ENCODE data around the gene MYRF. TPM values are rescaled to one million over a fixed set of nuclear protein-coding genes. Genes with fewer than 3 reads are reported as not detected.

The MYRF gene
- total RNA-seq = 10 to 100 TPM in 1 of 2 donors, 1 to 10 TPM in 1; 4.6 to 15.6 TPM
- long read RNA-seq, partial matches to known transcripts = 14 of 19 reads
- long read RNA-seq, other reads (novel, unspliced or antisense) = 5 of 19 reads

- ATAC-seq = peak; percentile 48
These were observed at the start of gene MYRF for GRCh38 chr11:61752117-61752924. Gene MYRF (plus strand): TSS chr11:61752636. CDS start chr11:61752745, 109 bp downstream.

DNA sequence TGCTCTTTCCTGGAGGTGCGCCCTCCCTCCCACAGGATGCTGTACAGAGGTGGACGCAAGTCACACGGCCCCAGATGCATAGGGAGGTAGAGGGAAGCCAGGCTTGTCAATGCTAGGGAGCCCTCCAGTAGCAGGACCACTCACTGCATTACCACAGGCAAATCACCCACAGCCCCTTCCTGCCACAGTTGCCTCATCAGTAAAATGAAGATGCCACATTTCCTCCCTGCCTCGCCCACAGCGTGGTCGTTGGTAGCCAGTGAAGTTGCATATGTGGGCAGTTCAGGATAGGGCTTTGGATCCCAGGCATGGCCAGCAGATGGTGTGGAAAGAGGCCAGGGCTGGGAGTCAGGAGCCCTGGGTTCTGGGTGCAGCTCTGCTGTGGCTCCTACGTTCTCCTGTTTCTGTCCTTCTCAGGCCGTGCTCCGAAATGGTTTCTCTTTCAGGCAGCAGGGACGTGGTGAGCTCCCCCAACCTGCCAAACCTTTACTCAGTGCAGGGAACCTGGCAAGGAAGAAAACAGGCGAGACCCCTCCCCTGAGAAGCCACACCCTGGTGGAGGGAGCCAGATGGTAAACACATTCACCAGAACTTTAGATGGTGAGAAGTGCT, 49.6 kb upstream of the MYRF start:
- ATAC-seq = no peak
- no peak for DNase-seq
- intact Hi-C loops (cut with DNase I, micrococcal nuclease) = no loop called here

More at GRCh38 chr11:61752117-61752924, at the start of gene MYRF:
- DNase-seq = peak in 1 of 2 donors; percentile 67
- intact Hi-C loops (cut with DNase I, micrococcal nuclease) = no loop called here

DNA sequence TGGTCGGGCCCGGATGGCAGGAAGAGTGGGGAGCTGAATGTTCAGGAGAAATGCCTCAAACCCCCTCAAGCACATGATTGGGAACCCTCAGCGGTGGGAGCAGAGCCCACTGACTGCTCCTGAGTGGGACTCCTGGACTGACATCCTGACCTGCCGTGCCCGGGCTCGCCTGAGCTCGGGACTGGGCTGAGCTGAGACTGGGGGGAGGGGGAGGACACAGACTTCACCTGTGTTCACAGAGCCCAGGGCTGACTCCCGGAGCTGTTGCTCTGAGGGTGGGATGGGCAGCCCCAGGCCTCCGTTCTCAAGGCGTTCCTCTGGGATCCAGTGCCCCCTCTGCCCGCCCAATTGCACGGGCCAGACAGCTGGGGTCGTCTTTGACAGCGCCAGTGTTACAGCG, 47.6 kb upstream of the MYRF start:
- no peak for DNase-seq
- no peak for ATAC-seq
- intact Hi-C loops (cut with DNase I, micrococcal nuclease) = no loop called here

DNA sequence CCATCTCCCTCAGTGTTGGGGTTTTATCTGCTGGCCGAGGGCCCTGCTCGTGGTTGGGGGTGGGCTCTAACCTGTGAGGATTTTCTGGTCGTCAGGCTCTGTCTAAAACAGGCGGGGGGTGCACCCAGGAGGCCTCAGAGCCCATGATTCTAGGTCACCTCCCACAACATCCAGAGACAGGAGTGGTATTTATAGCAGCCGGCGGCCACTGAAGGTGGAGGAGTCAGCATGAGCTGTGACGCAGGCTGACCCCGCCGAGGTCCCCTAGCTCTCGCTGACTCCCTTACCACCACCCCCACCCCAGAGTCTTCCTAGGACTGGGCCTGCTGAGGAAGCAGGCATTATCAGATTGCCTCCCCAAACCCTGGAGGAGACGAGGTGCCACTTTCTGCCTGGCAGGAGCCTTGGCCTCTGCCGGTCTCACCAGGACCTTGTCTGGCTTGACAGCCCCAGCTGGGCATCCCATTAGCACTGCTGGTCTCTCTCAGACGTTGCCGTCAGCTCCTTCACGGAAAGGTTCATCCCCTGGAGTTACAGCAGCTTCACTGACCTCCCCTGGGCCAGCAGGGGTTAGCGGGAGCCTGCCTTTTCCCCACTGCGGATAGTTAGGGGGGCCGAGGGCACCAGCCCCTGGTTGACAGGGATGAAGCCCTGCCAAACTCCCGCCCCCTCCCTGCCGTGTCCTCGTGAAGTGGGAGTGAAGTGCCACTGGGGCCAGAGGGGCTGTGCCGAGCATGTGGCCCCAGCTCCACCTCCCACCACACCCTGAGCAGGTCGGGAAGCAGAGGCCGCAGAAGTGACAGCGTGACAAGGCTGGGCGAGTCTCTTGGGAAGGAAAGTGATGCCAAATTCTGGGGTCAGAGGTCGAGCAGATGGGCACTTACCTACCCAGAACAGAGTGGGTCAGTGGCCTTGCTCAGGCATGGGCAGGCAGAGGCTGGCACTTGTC, 45.7 kb upstream of the MYRF start:
- ATAC-seq = peak; percentile 54
- no peak for DNase-seq
- intact Hi-C loops (cut with DNase I, micrococcal nuclease) = no loop called here

- intact Hi-C loops (cut with DNase I, micrococcal nuclease) = no loop called here
- peak; percentile 95 for ATAC-seq
- DNase-seq = peak; percentile 88 to 92
These were observed 44.9 kb upstream of the MYRF start for GRCh38 chr11:61707574-61707973.

GRCh38 chr11:61709110-61709509, 43.3 kb upstream of the MYRF start:
- intact Hi-C loops (cut with DNase I, micrococcal nuclease) = no loop called here
- no peak for DNase-seq

GRCh38 chr11:61709572-61709971, 42.9 kb upstream of the MYRF start:
- no peak for DNase-seq
- intact Hi-C loops (cut with DNase I, micrococcal nuclease) = no loop called here
- ATAC-seq = no peak

More at GRCh38 chr11:61709110-61709509, 43.3 kb upstream of the MYRF start:
- no peak for ATAC-seq

- ATAC-seq (no peak), DNase-seq (no peak)
- intact Hi-C loops (cut with DNase I, micrococcal nuclease) = no loop called here
These were observed 42.4 kb upstream of the MYRF start for GRCh38 chr11:61710019-61710418.

- no peak for ATAC-seq
- no peak for DNase-seq
- intact Hi-C loops (cut with DNase I, micrococcal nuclease) = no loop called here
These were observed 41.4 kb upstream of the MYRF start for GRCh38 chr11:61711037-61711436.

DNA sequence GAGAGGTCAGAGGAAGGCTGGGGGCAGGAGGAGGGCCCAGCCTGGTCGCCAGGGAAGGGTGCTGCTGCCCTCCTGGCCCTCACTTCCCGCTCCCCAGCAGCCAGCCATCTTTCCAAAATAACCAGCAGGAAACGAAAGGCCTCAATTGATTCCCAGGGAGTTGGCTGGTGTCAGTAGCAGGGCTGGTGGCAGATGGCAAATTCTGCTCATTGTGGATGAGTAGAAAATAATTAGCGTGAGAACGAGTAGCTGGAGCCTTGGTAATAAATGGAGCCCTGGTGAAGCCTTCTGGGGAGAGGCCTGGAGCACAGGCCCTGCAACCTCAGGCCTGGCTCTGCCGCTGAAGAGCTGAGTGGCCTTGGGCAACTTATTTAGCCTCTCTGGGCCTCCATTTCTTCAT, 40.9 kb upstream of the MYRF start:
- DNase-seq (no peak), ATAC-seq (no peak)
- intact Hi-C loops (cut with DNase I, micrococcal nuclease) = no loop called here

GRCh38 chr11:61712314-61712713, 40.1 kb upstream of the MYRF start:
- DNase-seq (no peak), ATAC-seq (no peak)
- intact Hi-C loops (cut with DNase I, micrococcal nuclease) = no loop called here

DNA sequence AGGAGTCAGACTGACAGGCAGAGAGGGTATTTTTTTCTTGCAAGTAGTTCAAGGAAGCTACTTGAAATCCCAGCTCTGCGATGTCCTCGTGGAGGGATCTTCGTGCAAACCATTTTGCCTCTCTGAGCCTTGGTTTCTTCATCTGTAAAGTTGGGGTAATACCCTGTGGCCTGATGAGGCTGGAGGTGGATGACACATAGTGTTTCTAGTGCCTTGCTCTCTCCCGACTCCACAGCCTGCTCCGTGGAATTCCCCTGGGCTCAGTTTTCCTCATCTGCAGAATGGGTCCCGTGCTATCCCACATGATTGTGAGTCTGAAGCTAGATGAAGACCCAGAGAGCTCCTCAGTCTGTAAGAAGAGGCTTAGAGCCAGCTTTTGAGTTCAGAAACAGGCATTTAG, 39.6 kb upstream of the MYRF start:
- DNase-seq = no peak
- intact Hi-C loops (cut with DNase I, micrococcal nuclease) = no loop called here
- no peak for ATAC-seq

GRCh38 chr11:61713464-61713863, 39.0 kb upstream of the MYRF start:
- intact Hi-C loops (cut with DNase I, micrococcal nuclease) = no loop called here
- ATAC-seq = no peak
- DNase-seq = no peak

DNA sequence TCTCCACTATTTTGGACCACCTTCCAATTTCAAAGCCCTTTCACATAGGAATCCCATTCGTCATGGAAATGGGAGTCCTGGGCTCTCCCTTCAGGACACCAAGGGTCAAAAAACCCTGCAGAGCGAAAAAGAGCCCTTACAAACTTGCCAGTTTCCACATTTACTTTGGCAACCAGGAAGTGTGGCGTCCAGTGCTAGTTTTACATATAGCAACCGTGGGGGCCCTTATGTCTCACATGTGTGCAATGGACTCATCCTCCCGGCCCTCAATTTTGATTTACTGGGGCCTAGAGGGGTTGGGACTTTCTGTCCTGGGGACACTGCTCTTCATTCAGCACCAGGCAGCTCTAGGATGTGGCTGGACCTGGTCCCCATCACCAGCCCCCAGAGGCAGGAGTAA, 38.5 kb upstream of the MYRF start:
- ATAC-seq (no peak), DNase-seq (no peak)
- intact Hi-C loops (cut with DNase I, micrococcal nuclease) = no loop called here

- ATAC-seq (no peak), DNase-seq (no peak)
- intact Hi-C loops (cut with DNase I, micrococcal nuclease) = no loop called here
These were observed 38.1 kb upstream of the MYRF start for GRCh38 chr11:61714316-61714715.

GRCh38 chr11:61714916-61715315, 37.5 kb upstream of the MYRF start:
- intact Hi-C loops (cut with DNase I, micrococcal nuclease) = no loop called here
- DNase-seq (no peak), ATAC-seq (no peak)

GRCh38 chr11:61715867-61716266, 36.6 kb upstream of the MYRF start:
- intact Hi-C loops (cut with DNase I, micrococcal nuclease) = no loop called here
- ATAC-seq (peak; percentile 57), DNase-seq (no peak)

DNA sequence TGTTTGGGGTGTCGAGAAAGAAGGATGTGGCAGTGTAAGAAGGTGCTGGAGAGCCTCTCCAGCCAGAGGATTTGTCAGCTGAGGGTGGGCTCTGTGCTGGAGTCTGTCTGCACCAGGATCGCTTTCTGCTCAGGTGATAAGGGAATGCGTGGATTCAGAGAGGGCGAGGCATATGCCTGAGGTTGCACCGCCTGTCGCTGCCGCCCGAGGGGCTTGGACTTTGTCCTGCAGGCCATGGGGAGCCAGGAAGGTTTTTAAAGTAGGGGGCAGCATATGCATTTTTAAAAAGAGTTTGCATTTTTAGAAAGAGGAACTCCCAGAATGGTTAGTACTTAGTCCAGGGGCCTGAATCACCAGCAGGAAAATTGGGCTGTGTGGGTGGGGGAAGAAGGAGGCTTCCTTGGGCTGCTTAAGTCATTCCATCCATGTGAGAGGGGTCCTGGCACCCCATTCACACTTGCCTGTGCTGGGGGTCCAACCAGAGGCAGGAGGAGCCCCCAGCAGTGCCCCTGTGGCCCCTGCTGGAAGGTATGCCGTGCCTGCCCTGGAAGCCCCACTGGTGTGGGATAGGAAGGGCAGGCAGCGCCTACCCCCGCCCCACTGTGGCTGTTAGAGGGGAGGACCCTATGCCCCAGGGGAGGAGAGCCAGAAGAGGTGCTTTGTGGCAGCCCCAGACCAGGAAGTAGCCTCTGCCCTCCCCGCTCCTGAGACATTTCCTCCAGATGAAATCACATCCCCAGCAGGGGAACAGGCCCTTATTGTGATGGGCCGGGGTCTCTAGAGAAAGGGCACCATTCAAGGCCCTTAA, 35.8 kb upstream of the MYRF start:
- intact Hi-C loops (cut with DNase I, micrococcal nuclease) = no loop called here
- peak; percentile 43 for ATAC-seq
- DNase-seq = no peak

Measured in left colon (tissue), 2 donors.